ENCODE data around the gene TMEM258.
A peak's percentile ranks its signal among the peaks of the same experiment; 100 is the strongest.

TMEM258 gene

GRCh38 chr11:61820174-61820573 lies 27.8 kb upstream of the TMEM258 start:
- no peak for DNase-seq (ENCODE audit: low read depth)

DNA sequence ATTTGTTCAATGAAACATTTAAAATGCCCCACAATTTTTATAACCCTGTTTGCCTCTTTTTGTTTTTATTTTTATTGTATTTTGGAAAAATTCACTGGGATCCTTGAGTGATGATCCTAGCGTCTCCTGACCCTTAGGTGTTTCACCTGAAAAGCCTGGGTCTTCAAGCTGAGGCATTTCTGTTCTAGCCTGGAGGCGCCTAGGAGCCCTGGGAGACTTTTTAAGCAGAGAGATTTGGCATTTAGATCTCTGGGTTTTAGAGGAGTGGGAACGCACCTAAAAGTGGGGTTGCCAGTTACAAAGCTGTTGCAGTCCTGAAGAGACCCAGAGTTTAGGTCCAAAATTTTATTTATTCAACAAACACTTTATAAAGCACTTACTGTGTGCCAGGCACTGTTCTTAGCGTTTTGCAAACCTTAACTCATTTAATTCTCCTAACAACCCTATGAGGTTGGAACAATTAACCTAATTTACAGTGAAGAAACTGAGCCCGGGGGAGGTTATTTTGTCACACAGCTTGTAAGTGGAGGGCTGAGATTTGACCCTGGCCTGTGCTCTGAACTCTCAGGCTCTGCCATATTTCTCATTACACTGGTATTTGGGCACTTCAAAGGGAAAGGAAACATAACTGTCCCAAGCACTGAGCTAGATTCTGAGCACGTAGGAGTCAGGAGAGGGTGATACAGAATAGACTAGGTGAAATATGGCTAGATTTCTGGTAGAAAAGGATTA lies 25.2 kb upstream of the TMEM258 start:
- no peak for DNase-seq (ENCODE audit: low read depth)

DNA sequence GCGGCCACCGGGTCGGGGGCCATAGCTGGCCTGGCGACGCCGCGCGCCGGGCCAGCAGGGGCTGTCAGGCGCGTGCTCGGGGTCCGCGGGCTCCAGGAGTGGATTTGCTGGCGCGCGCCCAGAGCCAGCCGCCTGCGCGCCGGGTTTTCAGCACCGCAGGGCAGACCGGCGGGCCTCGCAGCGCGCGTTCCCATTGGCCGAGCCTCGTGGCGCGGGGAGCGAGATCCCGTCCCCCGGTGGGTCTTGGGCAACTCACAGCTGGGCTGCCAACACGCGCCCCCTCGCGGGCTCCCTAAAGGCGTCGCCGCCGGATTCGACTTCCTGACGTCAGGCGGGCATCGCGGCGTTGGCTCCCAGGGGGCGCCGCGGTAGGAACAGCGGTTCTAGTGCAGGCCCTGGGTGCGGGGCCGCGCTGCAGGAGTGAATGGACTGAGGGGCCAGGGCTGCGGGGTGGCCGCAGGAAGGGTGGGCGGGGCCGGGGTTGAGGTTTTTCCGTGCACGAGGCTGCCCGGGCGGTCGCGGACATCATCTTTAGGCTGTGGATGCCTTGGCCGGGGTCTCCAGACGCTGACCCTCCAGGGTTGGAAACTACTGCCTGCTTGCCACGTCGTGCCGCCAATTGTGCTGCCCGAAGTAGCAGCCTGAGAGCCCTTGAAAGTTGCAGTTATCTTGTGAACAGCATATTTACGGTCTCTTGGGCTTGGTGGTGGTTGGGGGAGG lies 24.5 kb upstream of the TMEM258 start, which contains the start of gene FADS1:
Gene FADS1, minus strand, starts transcription at position 268 of the 720 bp plus-strand sequence. Its CDS starts 74 bp downstream, at position 194.
- DNase-seq (ENCODE audit: low read depth), result peak; percentile 44

DNA sequence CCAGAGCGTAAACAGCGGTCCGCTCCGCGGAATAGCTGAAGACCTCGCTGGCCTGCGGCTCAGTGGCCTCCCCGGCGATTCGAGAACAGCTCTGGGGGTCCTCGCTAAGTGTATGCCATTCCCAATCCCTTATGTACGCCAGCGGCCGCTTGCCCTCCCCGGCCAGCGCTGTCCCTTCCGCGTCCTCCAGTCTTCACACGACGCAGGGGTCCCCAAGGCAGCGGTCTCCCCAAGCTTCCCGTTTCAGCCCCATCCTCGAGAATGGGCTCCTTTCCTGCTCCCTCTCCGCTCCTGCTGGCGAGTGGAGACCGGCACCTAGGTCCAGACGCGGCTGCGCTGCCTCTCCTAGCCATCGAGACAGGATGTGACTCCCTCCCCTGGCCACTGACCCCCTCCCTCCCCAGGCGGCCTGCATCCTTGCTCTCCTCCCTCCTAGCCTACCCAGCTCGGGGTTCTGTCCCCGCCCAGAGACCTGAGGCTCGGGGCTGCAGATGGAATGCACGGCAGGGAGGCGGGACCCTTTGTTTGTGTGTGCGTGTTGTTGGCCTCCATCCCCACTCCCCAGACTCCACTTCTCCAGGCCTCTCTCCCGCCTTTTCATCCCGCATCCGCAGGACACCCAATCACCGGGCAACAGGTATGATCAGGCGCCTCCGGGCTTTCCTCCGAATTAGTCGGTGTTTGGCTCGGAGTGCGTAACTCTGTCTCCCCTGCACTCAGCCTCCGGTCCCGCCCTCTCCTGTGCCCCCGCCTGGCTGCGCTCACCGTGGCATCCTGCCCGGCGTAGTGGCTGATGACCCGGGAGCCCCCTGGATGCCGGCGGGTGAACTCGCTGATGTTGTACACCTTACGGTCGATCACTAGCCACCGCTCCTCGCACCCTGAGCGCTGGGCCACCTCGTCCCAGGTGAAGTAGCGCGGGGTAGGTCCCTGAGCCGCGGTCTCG lies 23.7 kb upstream of the TMEM258 start:
- DNase-seq (ENCODE audit: low read depth), result no peak

GRCh38 chr11:61814958-61815789 lies 22.8 kb upstream of the TMEM258 start:
- DNase-seq (ENCODE audit: low read depth), result no peak

- no peak for DNase-seq (ENCODE audit: low read depth)
Observed at GRCh38 chr11:61814247-61814957, 22.0 kb upstream of the TMEM258 start.

GRCh38 chr11:61812736-61813411 lies 20.5 kb upstream of the TMEM258 start:
- DNase-seq (ENCODE audit: low read depth), result no peak

- no peak for DNase-seq (ENCODE audit: low read depth)
Observed at GRCh38 chr11:61811831-61812230, 19.4 kb upstream of the TMEM258 start.

GRCh38 chr11:61810671-61811175 lies 18.3 kb upstream of the TMEM258 start:
- no peak for DNase-seq (ENCODE audit: low read depth)

DNA sequence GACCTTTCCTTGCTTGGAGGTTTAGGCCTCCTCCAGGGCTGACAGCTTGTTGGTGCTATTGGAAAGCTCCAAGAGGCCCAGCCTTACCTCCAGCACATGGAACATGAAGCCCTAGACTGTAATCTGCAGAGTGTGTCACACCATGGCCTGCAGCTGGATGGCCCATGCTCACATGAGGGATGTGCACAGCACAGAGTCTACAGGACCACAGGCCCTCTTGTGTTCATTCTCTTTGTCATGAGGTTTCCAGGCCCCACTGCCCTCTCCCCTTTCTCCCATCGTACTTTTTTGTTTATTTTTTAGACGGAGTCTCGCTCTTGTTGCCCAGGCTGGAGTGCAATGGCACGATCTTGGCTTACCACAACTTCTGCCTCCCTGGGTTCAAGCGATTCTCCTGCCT lies 14.4 kb upstream of the TMEM258 start:
- DNase-seq (ENCODE audit: low read depth), result no peak

DNA sequence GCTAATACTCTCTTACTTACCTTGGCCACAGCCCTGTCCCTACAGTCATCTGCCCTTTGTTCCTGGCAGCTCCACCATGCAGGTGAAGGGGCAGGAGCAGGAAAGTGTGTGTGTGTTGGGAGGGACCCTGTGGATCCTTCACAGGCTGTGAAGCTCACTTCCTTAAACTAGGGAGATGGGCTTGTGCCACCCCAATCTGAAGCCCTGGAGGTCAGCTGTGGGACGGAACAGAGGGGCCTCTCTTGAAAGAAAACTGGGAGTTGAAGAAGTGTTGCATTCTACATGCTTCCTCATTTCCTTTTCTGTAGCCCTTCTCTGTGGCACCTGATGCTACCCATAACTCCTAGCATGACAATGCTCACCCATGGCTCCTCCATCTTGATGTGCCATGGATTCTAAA lies 12.7 kb upstream of the TMEM258 start:
- DNase-seq (ENCODE audit: low read depth), result no peak

DNA sequence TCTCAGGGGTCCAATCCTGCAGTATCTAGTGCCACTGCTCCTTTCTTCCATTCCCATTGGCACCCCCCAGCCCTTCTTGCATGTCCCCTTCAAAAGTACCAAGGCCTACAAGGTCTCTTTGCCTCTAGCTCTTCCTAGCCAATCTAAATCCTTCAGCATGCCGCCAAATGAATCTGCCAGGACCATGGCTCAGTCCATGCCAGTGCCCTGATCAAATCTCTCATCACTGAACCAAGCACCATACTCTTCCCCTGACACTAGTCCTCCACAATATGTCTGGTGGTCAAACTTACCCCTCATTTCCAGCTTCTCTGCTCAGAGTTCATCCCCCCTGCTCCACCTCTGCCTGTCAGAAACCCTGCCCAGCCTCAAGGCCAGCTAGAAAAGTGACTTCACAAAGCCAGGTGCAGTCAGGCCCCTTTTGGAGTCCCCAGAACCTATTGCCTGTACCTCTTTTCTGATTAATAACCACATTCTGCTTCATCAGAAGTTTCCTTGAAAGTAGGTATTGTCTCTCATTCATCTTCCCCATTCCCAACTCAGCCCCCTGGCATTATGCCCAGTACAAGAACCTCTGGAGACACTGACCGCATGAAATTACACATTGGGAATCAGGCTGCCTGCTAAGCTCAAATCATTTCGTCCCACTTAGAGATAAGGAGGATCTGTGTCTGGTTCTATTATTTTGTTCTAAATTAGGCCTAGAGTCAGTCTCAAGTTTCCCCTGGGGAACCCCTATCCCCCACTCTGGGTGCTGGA lies 11.7 kb upstream of the TMEM258 start:
- no peak for DNase-seq (ENCODE audit: low read depth)

DNA sequence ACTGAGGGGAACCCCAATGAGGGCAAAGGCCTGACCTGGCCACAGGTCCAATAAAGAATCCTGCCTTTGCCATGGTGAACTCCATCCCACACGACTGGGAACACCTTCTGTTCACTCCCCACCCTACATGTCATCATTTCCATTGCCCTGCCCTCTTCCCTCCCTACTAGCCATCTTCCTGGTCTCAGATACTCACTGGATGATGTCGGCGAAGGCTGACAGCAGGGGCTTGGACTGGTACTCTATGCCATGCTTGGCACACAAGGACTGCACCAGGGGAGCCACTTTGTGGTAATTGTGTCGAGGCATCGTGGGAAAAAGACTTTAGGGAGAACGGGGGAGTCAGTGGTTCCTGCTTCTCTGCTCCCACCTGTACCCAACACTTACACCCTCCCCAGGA lies 10.2 kb upstream of the TMEM258 start:
- DNase-seq (ENCODE audit: low read depth), result no peak

- DNase-seq (ENCODE audit: low read depth), result no peak
Observed at GRCh38 chr11:61800331-61801281, 8.2 kb upstream of the TMEM258 start.

GRCh38 chr11:61799665-61800284 lies 7.4 kb upstream of the TMEM258 start:
- no peak for DNase-seq (ENCODE audit: low read depth)

GRCh38 chr11:61797263-61797944 lies 5.0 kb upstream of the TMEM258 start:
- DNase-seq (ENCODE audit: low read depth), result no peak

Measured in stimulated activated CD8-positive, alpha-beta memory T cell treated with anti-CD3 and anti-CD28 coated beads, Interleukin-7, amount 100 ng/mL, for 24 hours (primary cell).